K562 (cell line): ENCODE data around the gene SCFD1. TPM values are rescaled to one million over a fixed set of nuclear protein-coding genes. Genes with fewer than 3 reads are reported as not detected.

ENCODE experiments used
- ATAC-seq: fragments of 200-7000 bp; cut with Tn5 transposase; 3 replicates; pipeline ENCODE4 v1.9.1; 2020; ENCODE audit warnings: moderate library complexity
- BruUV-seq: library from RNA; stranded (reverse); fragments of 400-500 nt; replicated peaks from 2 replicates; lab custom pipeline; 2021; lab: Mats Ljungman, UMichigan
- CTCF ChIA-PET: fragments of 300-600 bp; formaldehyde crosslinking; extraction: SDS; loops from one replicate; lab custom pipeline; 2021; ENCODE audit warnings: low intra/inter-chr PET ratio; lab: Yijun Ruan, JAX
- POLR2A ChIA-PET: fragments of 300-600, 350-650 bp; sonication (Branson Sonifier 250); formaldehyde crosslinking; extraction: SDS; loops from one replicate; lab custom pipeline; 2021; ENCODE audit warnings: antibody characterized with exemption, inconsistent platforms; lab: Yijun Ruan, JAX
- DNase-seq, 4 experiments: peaks; one replicate each; pipeline versions ENCODE4 v3.0.0 to v3.0.0-alpha.2; 2011 to 2018; ENCODE audit warnings: low spot score in 3 of 4, mixed read lengths in 3 of 4; ENCODE audit errors: extremely low read depth in 1 of 4
- FAIRE-seq: peaks from 2 replicates; lab custom pipeline; 2011; peaks lifted over from hg19 to GRCh38; lab: Jason Lieb, UNC
- H2AFZ ChIP-seq: 2 replicates; pipeline ENCODE4 v1.6.0; 2011; ENCODE audit warnings: low read depth, low read length, control low read depth, inconsistent platforms
- H3K27ac ChIP-seq: fragments of 200-600 bp; 3 replicates; pipeline ENCODE4 v1.8.0; 2011; ENCODE audit warnings: low read depth, mild to moderate bottlenecking, control low read depth, inconsistent platforms, low read length, moderate library complexity, mixed read lengths; ENCODE audit errors: extremely low read depth
- H3K27me3 ChIP-seq, 2 experiments: fragments of 300-600 bp in 1 of 2; 2 replicates in 1 of 2; 3 replicates in 1 of 2; pipeline versions ENCODE4 v1.6.0 to v1.8.0; 2011; ENCODE audit warnings: inconsistent platforms in 2 of 2, low read length in 2 of 2, mild to moderate bottlenecking in 1 of 2, mixed read lengths in 1 of 2, moderate library complexity in 1 of 2; ENCODE audit not compliant: control insufficient read depth in 2 of 2, insufficient read depth in 2 of 2
- H3K36me3 ChIP-seq: fragments of 300-600 bp; 3 replicates; pipeline ENCODE4 v1.8.0; 2011; ENCODE audit warnings: mild to moderate bottlenecking, low read length, inconsistent platforms; ENCODE audit not compliant: control insufficient read depth, insufficient read depth
- H3K4me1 ChIP-seq, 2 experiments: fragments of 200-600 bp in 1 of 2; replicated peaks in 1 of 2; 2 replicates in 1 of 2; 3 replicates in 1 of 2; pipeline versions ENCODE4 v1.5.1 to v1.8.0; 2011; ENCODE audit warnings: inconsistent platforms in 2 of 2, low read length in 2 of 2, mild to moderate bottlenecking in 1 of 2, mixed read lengths in 1 of 2, moderate library complexity in 1 of 2; ENCODE audit not compliant: control insufficient read depth in 2 of 2, insufficient read depth in 2 of 2
- H3K4me2 ChIP-seq: 2 replicates; pipeline ENCODE4 v1.6.1; 2011; ENCODE audit warnings: low read length, control low read depth, inconsistent platforms, mixed read lengths; ENCODE audit not compliant: insufficient read depth
- H3K4me3 ChIP-seq: fragments of 200-600 bp; sonication (generic), shearing (Covaris generic); 2 replicates; pipeline ENCODE4 v1.5.1; 2016; ENCODE audit warnings: control low read depth, inconsistent platforms
- H3K79me2 ChIP-seq: fragments of 200-600 bp; 3 replicates; pipeline ENCODE4 v1.8.0; 2011; ENCODE audit warnings: low read length, inconsistent platforms; ENCODE audit not compliant: control insufficient read depth, insufficient read depth
- H3K9ac ChIP-seq, 2 experiments: 2 replicates each; pipeline versions ENCODE4 v1.6.0 to v1.6.1; 2011; ENCODE audit warnings: low read depth in 2 of 2, low read length in 2 of 2, control low read depth in 1 of 2, inconsistent platforms in 1 of 2, mild to moderate bottlenecking in 1 of 2, mixed read lengths in 1 of 2; ENCODE audit not compliant: insufficient read depth in 1 of 2
- H3K9me1 ChIP-seq: one replicate; pipeline ENCODE4 v1.6.0; 2011; ENCODE audit warnings: inconsistent platforms, mild to moderate bottlenecking, low read length, moderate library complexity; ENCODE audit not compliant: control insufficient read depth, insufficient read depth
- H3K9me3 ChIP-seq: replicated peaks from 2 replicates; pipeline ENCODE4 v1.5.1; 2011; ENCODE audit warnings: low read depth, low read length, inconsistent platforms; ENCODE audit not compliant: control insufficient read depth, insufficient read depth
- H4K20me1 ChIP-seq: replicated peaks from 2 replicates; pipeline ENCODE4 v1.6.1; 2011; ENCODE audit warnings: low read length, inconsistent platforms, mixed read lengths; ENCODE audit not compliant: control insufficient read depth, insufficient read depth
- GTF2F1 ChIP-seq: IDR thresholded peaks from 2 replicates; pipeline ENCODE4 v1.6.1; 2011; ENCODE audit warnings: low read depth, low read length, improper control_type of control experiment
- STAT6 ChIP-seq: sonication (generic); formaldehyde crosslinking; IDR thresholded peaks from 2 replicates; pipeline ENCODE4 v1.8.1; 2023; ENCODE audit warnings: mild to moderate bottlenecking, missing genetic modification reagents
- ZNF140 ChIP-seq: fragments of 250-450 bp; sonication (Bioruptor Pico); IDR thresholded peaks from 2 replicates; pipeline ENCODE4 v1.8.0; 2021; ENCODE audit warnings: moderate library complexity, mild to moderate bottlenecking, inconsistent platforms
- ZNF212 ChIP-seq: fragments of 450-650 bp; formaldehyde crosslinking; IDR thresholded peaks from 2 replicates; pipeline ENCODE4 v1.4.0; 2020; ENCODE audit warnings: mild to moderate bottlenecking
- ZNF431 ChIP-seq: sonication (generic); formaldehyde crosslinking; IDR thresholded peaks from 2 replicates; pipeline ENCODE4 v1.8.0; 2022; ENCODE audit warnings: mild to moderate bottlenecking, missing genetic modification reagents
- WGBS: fragments of 100-300 bp; shearing (Covaris generic); methylation state at CpG from one replicate; pipeline ENCODE4 v1.1.6; 2016; ENCODE audit warnings: low coverage, mixed read lengths; ENCODE audit not compliant: insufficient coverage; ENCODE audit errors: missing lambda C conversion rate; 5-methylcytosine and 5-hydroxymethylcytosine counted together
- in situ Hi-C: fragments of 300-500 bp; cut with MboI; formaldehyde crosslinking; loops from 4 replicates; pipeline ENCODE4 v1.15.0; 2018; ENCODE audit warnings: inconsistent platforms, mixed read lengths
- intact Hi-C: fragments of 100-400 bp; cut with micrococcal nuclease; formaldehyde crosslinking; loops from 2 replicates; pipeline ENCODE4 v1.14.2; 2022
- polyA plus RNA-seq, 8 experiments: library from polyadenylated mRNA; depleted of rRNA in 4 of 8; stranded (reverse) in 5 of 8; unstranded in 3 of 8; fragments of >200 nt; fragmentation: Nextera tagmentation in 2 of 8; fragmentation: Illumina TruSeq in 1 of 8; extraction: Ambion mirVana in 2 of 8; extraction: Trizol in 1 of 8; gene quantifications; 2 replicates each; pipeline versions ENCODE4 v1.2.1 to v1.2.3, GENCODE V29; 2011 to 2014; ENCODE audit warnings: inconsistent platforms in 1 of 8, missing spikeins in 1 of 8
- total RNA-seq, 7 experiments: library from RNA; depleted of rRNA in 6 of 7; stranded (reverse); fragments of >200 nt in 6 of 7; fragmentation: Illumina TruSeq in 2 of 7; extraction: Trizol in 2 of 7; gene quantifications; 2 replicates each; pipeline versions ENCODE4 v1.2.1 to v1.2.3, GENCODE V29; 2011 to 2021; ENCODE audit warnings: low replicate concordance in 1 of 7
- TF ChIP-seq, protein P1 (sequence below): sonication (generic); formaldehyde crosslinking; IDR thresholded peaks from 2 replicates; pipeline ENCODE4 v1.8.0; 2022; ENCODE audit warnings: missing genetic modification reagents, mild to moderate bottlenecking, borderline replicate concordance
- TF ChIP-seq, protein P2 (sequence below): sonication (generic); formaldehyde crosslinking; IDR thresholded peaks from 2 replicates; pipeline ENCODE4 v1.9.0; 2022; ENCODE audit warnings: mild to moderate bottlenecking, missing genetic modification reagents

Gene SCFD1
- total and polyA plus RNA-seq, 9 of the 15 experiments (the other 6 are each of a cell fraction or from before 2014, with no cell fraction given): 48.9 to 112 (median 75.2) TPM

- Histone ChIP-seq H2AFZ (no peak overlapping the region), H3K4me2 (no peak overlapping the region), H3K27ac (no peak overlapping the region), H3K36me3 (peaks cover 80% of the 10 kb centered on the region), H3K9me3 (no peaks in the 10 kb centered on the region), H3K27me3 (no peaks in the 10 kb centered on the region), H3K4me1 (no peaks in the 10 kb centered on the region), H3K4me3 (no peak overlapping the region), H3K79me2 (no peaks in the 10 kb centered on the region), H3K9ac (no peak overlapping the region), H3K9me1 (no peaks in the 10 kb centered on the region), H4K20me1 (no peaks in the 10 kb centered on the region)
- FAIRE-seq (no peak), ATAC-seq (no peak), DNase-seq (no peak)
- intact Hi-C loops: no loop called here
- in situ Hi-C loops: no loop called here
- ChIA-PET CTCF (no interaction called here), POLR2A (no interaction called here)
- BruUV-seq: no TSS peak
- WGBS: 95% methylated on average over 8 of the region's 8 CpGs
- TF ChIP-seq GTF2F1 (no peak), ZNF431 (no peak), ZNF212 (CRISPR knock-in tag) (no peak), STAT6 (no peak), ZNF140 (CRISPR knock-in tag) (no peak)
- TF ChIP-seq, protein P1, sequence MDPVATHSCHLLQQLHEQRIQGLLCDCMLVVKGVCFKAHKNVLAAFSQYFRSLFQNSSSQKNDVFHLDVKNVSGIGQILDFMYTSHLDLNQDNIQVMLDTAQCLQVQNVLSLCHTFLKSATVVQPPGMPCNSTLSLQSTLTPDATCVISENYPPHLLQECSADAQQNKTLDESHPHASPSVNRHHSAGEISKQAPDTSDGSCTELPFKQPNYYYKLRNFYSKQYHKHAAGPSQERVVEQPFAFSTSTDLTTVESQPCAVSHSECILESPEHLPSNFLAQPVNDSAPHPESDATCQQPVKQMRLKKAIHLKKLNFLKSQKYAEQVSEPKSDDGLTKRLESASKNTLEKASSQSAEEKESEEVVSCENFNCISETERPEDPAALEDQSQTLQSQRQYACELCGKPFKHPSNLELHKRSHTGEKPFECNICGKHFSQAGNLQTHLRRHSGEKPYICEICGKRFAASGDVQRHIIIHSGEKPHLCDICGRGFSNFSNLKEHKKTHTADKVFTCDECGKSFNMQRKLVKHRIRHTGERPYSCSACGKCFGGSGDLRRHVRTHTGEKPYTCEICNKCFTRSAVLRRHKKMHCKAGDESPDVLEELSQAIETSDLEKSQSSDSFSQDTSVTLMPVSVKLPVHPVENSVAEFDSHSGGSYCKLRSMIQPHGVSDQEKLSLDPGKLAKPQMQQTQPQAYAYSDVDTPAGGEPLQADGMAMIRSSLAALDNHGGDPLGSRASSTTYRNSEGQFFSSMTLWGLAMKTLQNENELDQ (CRISPR knock-in tag): no peak
- TF ChIP-seq, protein P2, sequence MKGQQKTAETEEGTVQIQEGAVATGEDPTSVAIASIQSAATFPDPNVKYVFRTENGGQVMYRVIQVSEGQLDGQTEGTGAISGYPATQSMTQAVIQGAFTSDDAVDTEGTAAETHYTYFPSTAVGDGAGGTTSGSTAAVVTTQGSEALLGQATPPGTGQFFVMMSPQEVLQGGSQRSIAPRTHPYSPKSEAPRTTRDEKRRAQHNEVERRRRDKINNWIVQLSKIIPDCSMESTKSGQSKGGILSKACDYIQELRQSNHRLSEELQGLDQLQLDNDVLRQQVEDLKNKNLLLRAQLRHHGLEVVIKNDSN (CRISPR knock-in tag): no peak
Observed at GRCh38 chr14:30600922-30601918, 20.9 kb upstream of the SCFD1 start.
